ENCODE data around the gene OGT.

DNA sequence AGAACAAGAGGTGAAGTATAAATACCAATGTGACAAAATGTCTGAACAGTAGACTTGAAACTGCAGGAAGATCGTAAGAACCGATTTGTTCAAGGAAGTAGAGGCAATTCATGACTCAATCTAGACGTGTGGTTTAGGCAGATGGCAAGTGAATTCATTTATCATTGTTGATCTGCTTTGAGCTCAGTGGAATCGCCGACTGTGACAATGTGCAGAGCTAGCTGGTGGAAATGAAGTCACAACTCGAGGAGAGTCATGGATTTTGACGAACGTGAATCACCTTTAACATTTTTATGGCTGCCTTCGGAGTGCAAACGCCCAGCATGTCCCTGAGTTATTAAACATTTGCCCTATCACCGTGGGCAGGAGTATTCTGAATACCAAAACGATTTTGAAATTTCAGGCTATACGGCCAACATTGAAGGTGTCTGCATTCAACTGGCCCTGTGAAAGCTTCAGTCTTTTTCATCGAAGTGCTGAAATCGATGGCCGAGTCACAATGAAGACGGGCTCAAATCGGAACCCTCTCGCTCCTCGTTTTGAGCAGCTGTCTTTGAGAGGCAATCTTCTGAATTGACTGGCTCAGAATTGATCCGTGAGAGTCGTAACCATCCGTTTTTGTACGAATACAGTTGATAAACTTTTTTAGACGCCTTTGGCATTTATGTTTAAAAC is 689 bp upstream of the OGT start:
- no peak for TF ChIP-seq EZH2 (IDR thresholded peaks at IDR 0.05; ENCODE audit: low read length, missing control alignments)
- TF ChIP-seq CTCF (conservative IDR thresholded peaks at IDR 0.05 in 1 of 2, IDR thresholded peaks at IDR 0.05 in 1 of 2; ENCODE audit: low read depth in 1 of 2, low read length in 2 of 2): no peak
